22Rv1 (cell line): Measurements from ENCODE around the gene CCDC148.

Source experiments
- ZFX ChIP-seq: fragments of 450-650 bp; IDR thresholded peaks from 2 replicates; pipeline ENCODE4 v1.6.1; 2017; ENCODE audit warnings: antibody characterized with exemption, borderline replicate concordance
- TF ChIP-seq, protein P1 (sequence below): fragments of 450-650 bp; IDR thresholded peaks from 2 replicates; pipeline ENCODE4 v1.5.1; 2017; ENCODE audit warnings: mild to moderate bottlenecking

DNA sequence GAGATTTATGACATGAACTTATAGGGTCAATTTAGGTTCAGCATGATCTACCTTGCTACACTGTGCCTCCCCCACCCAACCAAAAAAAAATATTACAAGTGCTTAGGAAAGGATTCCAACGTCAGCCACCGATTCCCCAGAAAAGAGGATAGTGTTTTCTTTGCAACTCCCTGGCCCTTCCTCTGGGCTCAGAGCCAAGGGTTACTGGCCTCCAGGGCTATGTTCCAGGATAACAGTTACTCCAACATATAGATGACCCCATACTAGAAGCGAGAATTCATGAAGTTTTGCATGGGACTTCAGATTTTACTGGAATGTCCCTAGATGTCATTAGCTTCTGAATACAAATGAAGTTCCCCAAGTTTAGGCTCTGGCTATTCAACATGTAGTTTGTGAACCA, 182.8 kb downstream of the CCDC148 start:
- TF ChIP-seq, protein P1, sequence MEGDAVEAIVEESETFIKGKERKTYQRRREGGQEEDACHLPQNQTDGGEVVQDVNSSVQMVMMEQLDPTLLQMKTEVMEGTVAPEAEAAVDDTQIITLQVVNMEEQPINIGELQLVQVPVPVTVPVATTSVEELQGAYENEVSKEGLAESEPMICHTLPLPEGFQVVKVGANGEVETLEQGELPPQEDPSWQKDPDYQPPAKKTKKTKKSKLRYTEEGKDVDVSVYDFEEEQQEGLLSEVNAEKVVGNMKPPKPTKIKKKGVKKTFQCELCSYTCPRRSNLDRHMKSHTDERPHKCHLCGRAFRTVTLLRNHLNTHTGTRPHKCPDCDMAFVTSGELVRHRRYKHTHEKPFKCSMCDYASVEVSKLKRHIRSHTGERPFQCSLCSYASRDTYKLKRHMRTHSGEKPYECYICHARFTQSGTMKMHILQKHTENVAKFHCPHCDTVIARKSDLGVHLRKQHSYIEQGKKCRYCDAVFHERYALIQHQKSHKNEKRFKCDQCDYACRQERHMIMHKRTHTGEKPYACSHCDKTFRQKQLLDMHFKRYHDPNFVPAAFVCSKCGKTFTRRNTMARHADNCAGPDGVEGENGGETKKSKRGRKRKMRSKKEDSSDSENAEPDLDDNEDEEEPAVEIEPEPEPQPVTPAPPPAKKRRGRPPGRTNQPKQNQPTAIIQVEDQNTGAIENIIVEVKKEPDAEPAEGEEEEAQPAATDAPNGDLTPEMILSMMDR, result no peak
- no peak for TF ChIP-seq ZFX
